LNCAP (cell line): ENCODE measurements around the gene UBASH3B.

Experiments used
- TF ChIP-seq, protein P1 (sequence below): fragments of 450-650 bp; IDR thresholded peaks from 2 replicates; pipeline ENCODE4 v1.5.1; 2017; ENCODE audit warnings: mild to moderate bottlenecking

The UBASH3B gene

DNA sequence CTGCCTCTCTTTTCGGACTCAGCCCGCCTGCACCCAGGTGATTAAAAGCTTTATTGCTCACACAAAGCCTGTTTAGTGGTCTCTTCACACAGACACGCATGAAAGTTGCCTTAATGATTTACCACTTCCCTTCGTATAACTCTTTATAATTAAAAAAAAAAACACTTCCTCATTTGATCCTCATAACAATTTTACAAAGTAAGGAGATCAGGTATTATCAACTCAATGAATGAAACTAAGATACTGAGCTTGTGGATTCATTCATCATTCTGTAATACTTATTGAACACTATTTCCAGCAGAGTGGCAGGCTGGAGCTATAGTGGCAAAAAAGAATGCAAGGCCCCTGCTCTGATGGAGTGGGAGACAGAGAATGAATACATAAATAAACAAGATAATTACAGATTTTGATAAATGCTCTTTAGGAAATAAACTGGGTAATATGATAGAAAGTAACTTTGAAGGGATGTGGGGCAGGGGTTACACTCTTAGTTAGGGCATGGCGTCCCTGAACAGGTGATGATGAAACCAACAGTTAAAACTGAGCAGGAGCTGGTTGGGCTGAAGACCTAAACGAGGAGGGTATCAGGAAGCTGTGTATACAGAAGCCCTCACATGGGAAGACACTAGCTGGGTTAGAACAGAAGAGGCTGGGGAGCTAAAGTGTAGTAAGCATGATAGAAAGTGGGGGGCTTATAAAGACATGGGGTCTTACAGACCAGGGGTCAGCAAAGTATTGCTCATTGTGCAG lies 177.4 kb downstream of the UBASH3B start:
- TF ChIP-seq, protein P1, sequence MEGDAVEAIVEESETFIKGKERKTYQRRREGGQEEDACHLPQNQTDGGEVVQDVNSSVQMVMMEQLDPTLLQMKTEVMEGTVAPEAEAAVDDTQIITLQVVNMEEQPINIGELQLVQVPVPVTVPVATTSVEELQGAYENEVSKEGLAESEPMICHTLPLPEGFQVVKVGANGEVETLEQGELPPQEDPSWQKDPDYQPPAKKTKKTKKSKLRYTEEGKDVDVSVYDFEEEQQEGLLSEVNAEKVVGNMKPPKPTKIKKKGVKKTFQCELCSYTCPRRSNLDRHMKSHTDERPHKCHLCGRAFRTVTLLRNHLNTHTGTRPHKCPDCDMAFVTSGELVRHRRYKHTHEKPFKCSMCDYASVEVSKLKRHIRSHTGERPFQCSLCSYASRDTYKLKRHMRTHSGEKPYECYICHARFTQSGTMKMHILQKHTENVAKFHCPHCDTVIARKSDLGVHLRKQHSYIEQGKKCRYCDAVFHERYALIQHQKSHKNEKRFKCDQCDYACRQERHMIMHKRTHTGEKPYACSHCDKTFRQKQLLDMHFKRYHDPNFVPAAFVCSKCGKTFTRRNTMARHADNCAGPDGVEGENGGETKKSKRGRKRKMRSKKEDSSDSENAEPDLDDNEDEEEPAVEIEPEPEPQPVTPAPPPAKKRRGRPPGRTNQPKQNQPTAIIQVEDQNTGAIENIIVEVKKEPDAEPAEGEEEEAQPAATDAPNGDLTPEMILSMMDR: no peak

DNA sequence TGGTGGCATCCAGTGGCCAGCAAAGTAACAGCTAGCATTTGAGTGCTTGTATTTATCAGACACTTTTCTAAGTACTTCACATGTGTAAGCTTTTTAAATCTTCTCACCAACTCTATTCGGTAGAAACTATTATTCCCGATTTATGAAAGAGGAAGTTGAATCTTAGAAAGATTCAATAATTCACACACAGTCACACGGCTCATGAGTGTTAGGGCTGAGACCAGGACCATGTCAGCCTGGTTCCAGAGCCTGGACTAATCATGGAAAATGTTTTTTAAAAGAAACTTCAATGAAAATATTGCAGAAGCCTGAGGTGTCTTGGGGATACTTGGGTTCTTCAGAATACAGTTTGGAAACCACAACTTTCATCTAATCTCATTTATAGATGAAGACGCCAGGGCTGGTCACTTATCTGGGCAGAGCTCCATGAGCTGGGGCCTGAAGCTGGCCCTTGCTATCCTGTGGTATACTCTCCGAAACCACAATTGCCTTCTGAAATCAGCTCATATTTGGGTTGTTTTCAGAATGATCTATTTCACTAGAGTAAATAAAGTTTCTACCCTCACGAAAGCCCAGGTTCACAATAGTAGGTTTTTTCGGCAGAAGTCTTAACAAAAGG lies 178.4 kb downstream of the UBASH3B start:
- TF ChIP-seq, protein P1: no peak

DNA sequence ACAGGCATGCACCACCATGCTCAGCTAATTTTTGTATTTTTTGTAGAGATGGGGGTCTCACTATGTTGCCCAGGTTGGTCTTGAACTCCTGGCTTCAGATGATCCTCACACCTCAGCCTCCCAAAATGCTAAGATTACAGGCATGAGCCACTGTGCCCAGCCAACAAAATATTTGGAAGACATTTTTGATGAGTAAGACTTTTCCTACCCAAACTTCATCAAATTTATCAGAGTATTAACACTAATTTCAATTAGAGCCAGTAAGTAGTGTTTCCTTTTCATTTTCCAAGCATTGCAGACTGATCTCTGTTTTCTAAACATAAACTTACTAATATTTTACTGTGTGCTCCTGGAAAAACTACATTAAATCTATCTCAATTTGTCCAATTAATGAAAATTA lies 181.4 kb downstream of the UBASH3B start:
- TF ChIP-seq, protein P1: no peak

DNA sequence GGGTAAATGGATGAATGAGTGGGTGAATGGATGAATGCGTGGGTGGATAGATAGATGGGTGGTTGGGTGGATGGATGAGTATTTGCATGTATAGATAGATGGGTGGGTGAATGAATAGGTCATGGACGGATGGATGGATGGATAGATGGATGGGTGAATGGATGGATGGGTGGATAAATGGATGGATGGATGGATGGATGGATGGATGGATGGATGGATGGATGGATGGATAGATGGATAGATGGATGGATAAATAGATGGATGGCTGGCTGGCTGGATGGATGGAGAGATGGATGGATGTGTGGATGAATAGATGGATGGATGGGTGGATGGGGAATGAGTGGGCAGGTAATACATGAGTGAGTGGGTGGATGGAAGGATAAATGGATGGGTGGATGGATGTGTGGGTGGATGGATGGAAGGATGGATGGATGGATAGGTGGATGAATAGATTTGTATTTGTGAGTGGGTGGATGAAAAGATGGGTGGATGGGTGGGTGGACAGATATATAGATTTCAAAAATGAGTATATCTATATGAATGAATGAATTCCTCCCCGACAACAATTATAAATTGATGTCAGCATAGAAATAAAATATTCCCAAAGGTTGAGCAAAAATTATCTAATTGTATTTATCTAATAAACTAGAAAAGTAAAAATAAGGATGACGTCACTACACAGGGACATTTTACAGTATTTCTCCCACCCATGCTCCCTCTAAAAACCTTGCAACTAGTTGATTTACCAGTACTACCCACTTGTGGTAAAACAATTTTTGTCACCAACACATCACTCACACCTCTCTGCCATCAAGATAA lies 182.2 kb downstream of the UBASH3B start:
- TF ChIP-seq, protein P1: no peak

DNA sequence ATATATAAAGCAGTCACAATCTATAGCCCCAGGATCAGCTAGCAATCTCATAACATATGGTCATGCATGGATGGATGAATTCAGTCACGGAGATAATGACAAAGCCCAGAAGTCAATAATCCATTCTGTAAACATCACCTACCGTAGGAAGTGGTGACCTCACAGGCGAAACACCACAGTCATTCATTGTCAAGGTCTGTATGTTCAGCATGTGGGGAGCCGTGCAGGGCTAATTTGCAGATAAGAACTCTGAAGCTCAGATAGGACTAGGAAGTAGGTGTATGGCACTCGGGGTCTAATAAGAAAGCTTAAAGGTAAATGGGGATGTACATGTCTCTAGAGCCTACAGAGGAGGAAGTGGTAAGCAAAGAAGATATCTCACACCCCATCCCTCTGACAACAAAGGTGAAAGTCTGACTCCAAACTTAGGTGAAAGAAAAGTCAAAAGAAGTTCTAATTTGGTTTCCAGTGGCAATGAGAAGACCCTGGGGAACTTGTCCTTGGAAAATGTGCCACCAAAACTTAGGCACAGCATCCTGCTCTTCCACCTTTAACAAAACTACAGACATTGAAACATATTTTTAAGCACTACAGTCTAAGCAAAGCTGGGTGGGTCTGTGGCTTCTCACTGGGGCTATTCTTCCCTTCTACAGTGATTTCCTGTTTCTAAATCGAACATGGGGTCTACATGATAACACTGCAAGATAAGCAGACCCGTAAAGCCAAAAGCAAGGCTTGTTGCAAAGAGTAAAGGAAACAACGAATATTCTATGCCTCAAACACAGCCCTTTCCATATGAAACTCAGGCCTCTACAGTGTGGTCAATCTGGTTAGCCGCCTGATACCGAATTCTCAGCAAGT lies 188.0 kb downstream of the UBASH3B start:
- TF ChIP-seq, protein P1: no peak

DNA sequence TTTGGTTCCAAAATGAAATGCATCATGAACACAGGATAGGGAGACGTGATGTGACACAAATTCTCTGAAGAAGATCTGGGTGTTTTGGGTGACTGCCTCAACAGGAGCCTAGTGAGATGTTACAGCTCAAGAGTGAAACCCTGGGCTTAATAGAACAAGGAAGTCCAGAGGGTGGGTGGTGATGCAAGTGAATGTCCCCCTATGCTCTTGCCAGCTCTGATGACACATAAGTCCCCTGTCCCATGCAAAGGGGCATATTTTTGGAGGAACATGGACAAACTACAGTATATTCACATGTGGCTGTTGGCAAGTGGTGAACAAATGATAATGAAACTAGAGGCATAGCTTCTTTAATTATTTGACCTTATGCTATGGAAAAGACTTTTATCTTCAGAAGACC lies 191.9 kb downstream of the UBASH3B start:
- TF ChIP-seq, protein P1: no peak

DNA sequence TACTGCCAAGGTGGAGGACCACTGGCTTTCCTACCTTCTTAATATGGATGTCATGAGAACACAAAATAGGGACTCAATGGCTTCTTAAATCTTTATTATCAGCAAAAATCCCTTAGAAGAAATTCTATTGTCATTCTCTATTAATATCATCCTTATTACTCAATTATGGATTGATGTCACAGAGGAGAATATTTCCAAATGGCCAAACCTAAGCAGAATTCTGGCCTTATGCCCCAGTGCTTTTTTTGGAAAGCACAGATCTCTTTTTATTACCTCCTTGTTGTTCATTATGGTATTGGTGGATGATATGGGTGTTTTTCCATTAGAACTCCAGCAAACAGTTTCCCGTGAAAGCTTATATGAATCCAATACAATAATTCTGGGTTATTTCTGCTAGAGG lies 192.7 kb downstream of the UBASH3B start:
- TF ChIP-seq, protein P1: no peak
